GM18517 (cell line): ENCODE data around the gene DNAJC4.

Source experiments
- ATAC-seq: cut with Tn5 transposase; IDR thresholded peaks from one replicate; pipeline ENCODE4 v1.9.1; 2021; ENCODE audit warnings: mild to moderate bottlenecking, moderate library complexity; ENCODE audit not compliant: unreplicated experiment

The DNAJC4 gene

GRCh38 chr11:64208086-64208795, 22.1 kb upstream of the DNAJC4 start:
- no peak for ATAC-seq

- no peak for ATAC-seq
Observed at GRCh38 chr11:64208796-64209562, 21.4 kb upstream of the DNAJC4 start.

- no peak for ATAC-seq
Observed at GRCh38 chr11:64209563-64209843, 20.8 kb upstream of the DNAJC4 start.

GRCh38 chr11:64210301-64211020, 19.9 kb upstream of the DNAJC4 start:
- no peak for ATAC-seq

GRCh38 chr11:64211181-64211872, 19.0 kb upstream of the DNAJC4 start:
- no peak for ATAC-seq

GRCh38 chr11:64216879-64217278, 13.5 kb upstream of the DNAJC4 start:
- no peak for ATAC-seq

- ATAC-seq = no peak
Observed at GRCh38 chr11:64218628-64219353, 11.6 kb upstream of the DNAJC4 start.

- no peak for ATAC-seq
Observed at GRCh38 chr11:64219354-64219684, 11.0 kb upstream of the DNAJC4 start.

- ATAC-seq = no peak
Observed at GRCh38 chr11:64219755-64220154, 10.6 kb upstream of the DNAJC4 start.

- no peak for ATAC-seq
Observed at GRCh38 chr11:64220271-64220670, 10.1 kb upstream of the DNAJC4 start.

GRCh38 chr11:64220798-64221197, 9.6 kb upstream of the DNAJC4 start:
- no peak for ATAC-seq

GRCh38 chr11:64222651-64223000, 7.7 kb upstream of the DNAJC4 start:
- no peak for ATAC-seq

- ATAC-seq = no peak
Observed at GRCh38 chr11:64223001-64223651, 7.2 kb upstream of the DNAJC4 start.

GRCh38 chr11:64224151-64224890, 6.0 kb upstream of the DNAJC4 start:
- no peak for ATAC-seq

- ATAC-seq = no peak
Observed at GRCh38 chr11:64224891-64225607, 5.3 kb upstream of the DNAJC4 start.

- ATAC-seq = no peak
Observed at GRCh38 chr11:64225608-64226506, 4.5 kb upstream of the DNAJC4 start, which contains the start of the genes NUDT22 and TRPT1. Gene NUDT22, plus strand, starts transcription at chr11:64226274. Its CDS starts 379 bp downstream, at chr11:64226653. Gene TRPT1, minus strand, starts transcription at chr11:64226186. Its CDS starts 326 bp downstream, at chr11:64225860.

- ATAC-seq = no peak
Observed at GRCh38 chr11:64226507-64227051, 3.8 kb upstream of the DNAJC4 start.
